GM18517 (cell line): ENCODE measurements around the gene SGMS1.
A peak's percentile ranks its signal among the peaks of the same experiment; 100 is the strongest.

ENCODE experiments used
- ATAC-seq: cut with Tn5 transposase; IDR thresholded peaks from one replicate; pipeline ENCODE4 v1.9.1; 2021; ENCODE audit warnings: mild to moderate bottlenecking, moderate library complexity; ENCODE audit not compliant: unreplicated experiment

Gene SGMS1

GRCh38 chr10:50324046-50324445 is 299.7 kb downstream of the SGMS1 start:
- no peak for ATAC-seq

- no peak for ATAC-seq
These were observed 301.7 kb downstream of the SGMS1 start for GRCh38 chr10:50322077-50322476.

- no peak for ATAC-seq
These were observed 305.6 kb downstream of the SGMS1 start for GRCh38 chr10:50318129-50318528.

GRCh38 chr10:50316695-50317648 is 306.8 kb downstream of the SGMS1 start:
- ATAC-seq, result no peak

- ATAC-seq, result no peak
These were observed 307.6 kb downstream of the SGMS1 start for GRCh38 chr10:50316174-50316573.

- ATAC-seq, result no peak
These were observed 308.3 kb downstream of the SGMS1 start for GRCh38 chr10:50315424-50315823.

- ATAC-seq, result no peak
These were observed 309.3 kb downstream of the SGMS1 start for GRCh38 chr10:50314169-50315071.

- no peak for ATAC-seq
These were observed 311.0 kb downstream of the SGMS1 start for GRCh38 chr10:50312464-50313437.

GRCh38 chr10:50310560-50311174 is 313.1 kb downstream of the SGMS1 start:
- ATAC-seq, result peak; percentile 60

- ATAC-seq, result no peak
These were observed 314.4 kb downstream of the SGMS1 start for GRCh38 chr10:50309342-50309741.

GRCh38 chr10:50304660-50305059 is 319.1 kb downstream of the SGMS1 start:
- no peak for ATAC-seq

- ATAC-seq, result no peak
These were observed 323.6 kb downstream of the SGMS1 start for GRCh38 chr10:50299948-50300669.

GRCh38 chr10:50295367-50295766 is 328.4 kb downstream of the SGMS1 start:
- no peak for ATAC-seq

- ATAC-seq, result no peak
These were observed 329.2 kb downstream of the SGMS1 start for GRCh38 chr10:50294582-50294981.

- no peak for ATAC-seq
These were observed 330.0 kb downstream of the SGMS1 start for GRCh38 chr10:50293513-50294313.

- ATAC-seq, result no peak
These were observed 332.4 kb downstream of the SGMS1 start for GRCh38 chr10:50291261-50291850.

- no peak for ATAC-seq
These were observed 334.6 kb downstream of the SGMS1 start for GRCh38 chr10:50289196-50289595.
